B cell (primary cell): ENCODE results near the gene TBC1D32. TPM values are rescaled to one million over a fixed set of nuclear protein-coding genes. Genes with fewer than 3 reads are reported as not detected.

Experiments used
- ATAC-seq: fragments of 200-7000 bp; cut with Tn5 transposase; one replicate; pipeline ENCODE4 v1.10.0; 2021; ENCODE audit warnings: low read depth, mild to moderate bottlenecking, moderate number of reproducible peaks, moderate library complexity
- CTCF ChIA-PET: fragments of 350-600 bp; sonication (Branson Sonifier 250); formaldehyde crosslinking; loops from one replicate; lab custom pipeline; 2021; ENCODE audit warnings: antibody characterized with exemption, inconsistent platforms; lab: Charles Lee
- POLR2A ChIA-PET: fragments of 350-600 bp; sonication (Branson Sonifier 250); formaldehyde crosslinking; loops from one replicate; lab custom pipeline; 2021; ENCODE audit warnings: antibody characterized with exemption; lab: Charles Lee
- DNase-seq: peaks from one replicate; pipeline ENCODE4 v3.0.0; 2013
- H2AFZ ChIP-seq: 2 replicates; pipeline ENCODE4 v1.6.1; 2012; ENCODE audit warnings: mild to moderate bottlenecking, low read depth, low read length; ENCODE audit not compliant: insufficient read depth, poor library complexity, severe bottlenecking
- H3K27ac ChIP-seq, 2 donors: 1 replicate in 1 of 2; 2 replicates in 1 of 2; pipeline ENCODE4 v1.5.1; 2012 to 2013; ENCODE audit warnings: low read length in 2 of 2, mild to moderate bottlenecking in 2 of 2, moderate library complexity in 1 of 2
- H3K27me3 ChIP-seq, 4 experiments: fragments of 200-600 bp in 1 of 4; sonication (generic) in 1 of 4; replicated peaks in 1 of 4; 1 replicate in 2 of 4; 2 replicates in 2 of 4; pipeline versions ENCODE4 v1.6.1 to v1.7.0; 2013 to 2016; ENCODE audit warnings: low read length in 3 of 4, mild to moderate bottlenecking in 2 of 4, mixed read lengths in 1 of 4, moderate library complexity in 1 of 4; ENCODE audit not compliant: insufficient read depth in 4 of 4, control insufficient read depth in 3 of 4; ENCODE audit errors: control extremely low read depth in 1 of 4
- H3K36me3 ChIP-seq, 2 experiments: replicated peaks in 1 of 2; 1 replicate in 1 of 2; 2 replicates in 1 of 2; pipeline versions ENCODE4 v1.6.1 to v1.7.1; 2013; ENCODE audit warnings: low read length in 1 of 2; ENCODE audit not compliant: insufficient read depth in 2 of 2, control insufficient read depth in 1 of 2; ENCODE audit errors: control extremely low read depth in 1 of 2, extremely low read depth in 1 of 2
- H3K4me1 ChIP-seq, 2 donors: fragments of 200-600 bp in 1 of 2; sonication (generic) in 1 of 2; 1 replicate in 1 of 2; 2 replicates in 1 of 2; pipeline versions ENCODE4 v1.5.1 to v1.6.1; 2013 to 2017; ENCODE audit warnings: low read length in 2 of 2; ENCODE audit not compliant: control insufficient read depth in 2 of 2, insufficient read depth in 2 of 2
- H3K4me2 ChIP-seq: replicated peaks from 2 replicates; pipeline ENCODE3; 2012; ENCODE audit warnings: mild to moderate bottlenecking, low read depth, low read length; ENCODE audit not compliant: poor library complexity, severe bottlenecking
- H3K4me3 ChIP-seq, 5 experiments: fragments of 200-600 bp in 1 of 5; sonication (generic) in 1 of 5; 1 replicate in 3 of 5; 2 replicates in 2 of 5; pipeline versions ENCODE4 v1.5.1 to v1.7.0; 2011 to 2016; ENCODE audit warnings: low read length in 4 of 5, mild to moderate bottlenecking in 4 of 5, low read depth in 2 of 5, control low read depth in 1 of 5, moderate library complexity in 1 of 5; ENCODE audit not compliant: insufficient read depth in 1 of 5; ENCODE audit errors: control extremely low read depth in 1 of 5, extremely low read depth in 1 of 5
- H3K79me2 ChIP-seq: fragments of 200-600 bp; sonication (generic); one replicate; pipeline ENCODE4 v1.6.0; 2016; ENCODE audit warnings: low read length; ENCODE audit not compliant: control insufficient read depth, insufficient read depth
- H3K9ac ChIP-seq: fragments of 200-600 bp; sonication (generic); 2 replicates; pipeline ENCODE4 v1.6.1; 2017; ENCODE audit warnings: mild to moderate bottlenecking, low read length, moderate library complexity
- H3K9me3 ChIP-seq, 3 donors: one replicate each; pipeline versions ENCODE4 v1.6.1 to v1.7.1; 2013; ENCODE audit warnings: low read length in 2 of 3; ENCODE audit not compliant: control insufficient read depth in 2 of 3, insufficient read depth in 1 of 3; ENCODE audit errors: control extremely low read depth in 1 of 3
- H4K20me1 ChIP-seq: 2 replicates; pipeline ENCODE4 v1.6.0; 2012; ENCODE audit warnings: mild to moderate bottlenecking, low read length; ENCODE audit not compliant: insufficient read depth, control insufficient read depth, poor library complexity, severe bottlenecking
- H3K27ac Mint-ChIP-seq: one replicate; pipeline ENCODE4 v1.8.0; 2021; ENCODE audit warnings: mixed read lengths
- H3K27me3 Mint-ChIP-seq: one replicate; pipeline ENCODE4 v1.8.0; 2021; ENCODE audit warnings: mixed read lengths
- H3K4me1 Mint-ChIP-seq: one replicate; pipeline ENCODE4 v1.8.0; 2021; ENCODE audit warnings: mixed read lengths
- H3K4me3 Mint-ChIP-seq: one replicate; pipeline ENCODE4 v1.8.0; 2021; ENCODE audit warnings: mixed read lengths
- H3K9me3 Mint-ChIP-seq: one replicate; pipeline ENCODE4 v1.8.0; 2022; ENCODE audit warnings: mixed read lengths; ENCODE audit not compliant: insufficient read depth
- CTCF ChIP-seq: fragments of 200-600 bp; IDR thresholded peaks from one replicate; pipeline ENCODE4 v1.8.0; 2022; ENCODE audit warnings: antibody characterized with exemption, mild to moderate bottlenecking
- EZH2 ChIP-seq: IDR thresholded peaks from 2 replicates; pipeline ENCODE4 v1.6.1; 2012; ENCODE audit warnings: borderline replicate concordance, low read depth, mild to moderate bottlenecking, moderate library complexity, low read length; ENCODE audit not compliant: insufficient read depth, poor library complexity, severe bottlenecking
- WGBS: methylation state at CpG from one replicate; pipeline ENCODE4 v1.1.5; 2013; ENCODE audit warnings: missing lambda C conversion rate; ENCODE audit not compliant: insufficient coverage; 5-methylcytosine and 5-hydroxymethylcytosine counted together
- intact Hi-C: fragments of 100-400 bp; cut with micrococcal nuclease; formaldehyde crosslinking; loops from one replicate; pipeline ENCODE4 v1.10.0; 2022
- polyA plus RNA-seq: library from polyadenylated mRNA; depleted of rRNA; stranded (reverse); fragments of >200 nt; gene quantifications from 2 replicates; pipeline ENCODE4 v1.2.3, GENCODE V29; 2012
- total RNA-seq, 2 donors: library from RNA; stranded (reverse); fragments of 120-200 nt in 1 of 2; gene quantifications; 1 replicate in 1 of 2; 2 replicates in 1 of 2; pipeline versions ENCODE4 v1.2.3 to v1.2.4, GENCODE V29; 2013 to 2022

The TBC1D32 gene
- total and polyA plus RNA-seq, 2 donors (not counting 1 experiment from before 2014, with no cell fraction given), result 9.0 to 20.9 TPM

GRCh38 chr6:121190122-121190521 lies 144.2 kb downstream of the TBC1D32 start:
- POLR2A ChIA-PET, result no interaction called here
- Histone ChIP-seq H3K79me2 (no peaks in the 10 kb centered on the region), H3K27me3 (no peaks in the 10 kb centered on the region), H2AFZ (no peak overlapping the region), H3K4me2 (no peak overlapping the region), H3K4me3 (no peak overlapping the region), H3K9me3 (no peaks in the 10 kb centered on the region), H3K27ac (no peak overlapping the region), H4K20me1 (no peaks in the 10 kb centered on the region), H3K36me3 (no peaks in the 10 kb centered on the region), H3K4me1 (no peaks in the 10 kb centered on the region), H3K9ac (no peak overlapping the region)
- DNase-seq (no peak), ATAC-seq (no peak)
- H3K27me3 Mint-ChIP-seq, result no peaks in the 10 kb centered on the region
- WGBS, result 92% methylated on average over 3 of the region's 6 CpGs
- no peak overlapping the region for H3K4me3 Mint-ChIP-seq
- CTCF ChIA-PET, result no interaction called here
- H3K4me1 Mint-ChIP-seq, result no peaks in the 10 kb centered on the region
- no peak for TF ChIP-seq CTCF
- no peak for TF ChIP-seq EZH2
- intact Hi-C loops, result no loop called here
- no peaks in the 10 kb centered on the region for H3K9me3 Mint-ChIP-seq
- H3K27ac Mint-ChIP-seq, result no peak overlapping the region

GRCh38 chr6:121188356-121188755 lies 145.9 kb downstream of the TBC1D32 start:
- Histone ChIP-seq H3K9ac (no peak overlapping the region), H3K4me2 (no peak overlapping the region), H4K20me1 (no peaks in the 10 kb centered on the region), H3K27ac (no peak overlapping the region), H3K27me3 (no peaks in the 10 kb centered on the region), H3K79me2 (no peaks in the 10 kb centered on the region), H3K4me3 (no peak overlapping the region), H3K36me3 (no peaks in the 10 kb centered on the region), H3K9me3 (no peaks in the 10 kb centered on the region), H3K4me1 (no peaks in the 10 kb centered on the region), H2AFZ (no peak overlapping the region)
- Mint-ChIP-seq H3K27me3 (no peaks in the 10 kb centered on the region), H3K4me1 (no peaks in the 10 kb centered on the region), H3K27ac (no peak overlapping the region), H3K4me3 (no peak overlapping the region), H3K9me3 (no peaks in the 10 kb centered on the region)
- POLR2A ChIA-PET, result no interaction called here
- TF ChIP-seq EZH2 (no peak), CTCF (no peak)
- no CpG with 5 or more reads among the region's 1 CpG for WGBS
- ATAC-seq, result no peak
- CTCF ChIA-PET, result no interaction called here
- intact Hi-C loops, result no loop called here
- no peak for DNase-seq
